GM18526 (cell line): ENCODE measurements around the gene CHST6.

Experiments used
- POLR2A ChIP-seq: IDR thresholded peaks from 3 replicates; pipeline ENCODE4 v1.6.1; 2011; ENCODE audit not compliant: insufficient read length; ENCODE audit errors: extremely low read depth

CHST6 gene

GRCh38 chr16:75459691-75460090, 35.5 kb downstream of the CHST6 start:
- no peak for TF ChIP-seq POLR2A

GRCh38 chr16:75458439-75458838, 36.8 kb downstream of the CHST6 start:
- TF ChIP-seq POLR2A, result no peak

- no peak for TF ChIP-seq POLR2A
Measured at GRCh38 chr16:75458029-75458428, 37.2 kb downstream of the CHST6 start.

GRCh38 chr16:75457485-75458021, 37.7 kb downstream of the CHST6 start:
- no peak for TF ChIP-seq POLR2A

GRCh38 chr16:75456971-75457370, 38.3 kb downstream of the CHST6 start:
- no peak for TF ChIP-seq POLR2A

GRCh38 chr16:75455677-75456076, 39.6 kb downstream of the CHST6 start:
- no peak for TF ChIP-seq POLR2A

- no peak for TF ChIP-seq POLR2A
Measured at GRCh38 chr16:75452464-75453190, 42.6 kb downstream of the CHST6 start.

- TF ChIP-seq POLR2A, result no peak
Measured at GRCh38 chr16:75446416-75446815, 48.8 kb downstream of the CHST6 start.

GRCh38 chr16:75445298-75445697, 49.9 kb downstream of the CHST6 start:
- no peak for TF ChIP-seq POLR2A

GRCh38 chr16:75443298-75443697, 51.9 kb downstream of the CHST6 start:
- no peak for TF ChIP-seq POLR2A

- TF ChIP-seq POLR2A, result no peak
Measured at GRCh38 chr16:75433732-75434413, 61.4 kb downstream of the CHST6 start.

- peak; percentile 81 for TF ChIP-seq POLR2A
Measured at GRCh38 chr16:75432828-75433731, 62.2 kb downstream of the CHST6 start, which contains the start of gene CFDP1. TSS of gene CFDP1 (minus strand) at chr16:75433503. CDS start at chr16:75433352, 151 bp downstream.

- no peak for TF ChIP-seq POLR2A
Measured at GRCh38 chr16:75429621-75430403, 65.4 kb downstream of the CHST6 start.

- TF ChIP-seq POLR2A, result no peak
Measured at GRCh38 chr16:75423723-75424104, 71.5 kb downstream of the CHST6 start.
